Pulmonary artery endothelial cell (primary cell): ENCODE results near the gene CCDC188. TPM values are rescaled to one million over a fixed set of nuclear protein-coding genes. Genes with fewer than 3 reads are reported as not detected.

Experiments
- DNase-seq: peaks from one replicate; pipeline ENCODE4 v3.0.0-alpha.2; 2011; ENCODE audit warnings: low read depth, low spot score
- total RNA-seq: library from RNA; depleted of rRNA; stranded (reverse); fragments of >200 nt; gene quantifications from 2 replicates; pipeline ENCODE4 v1.2.3, GENCODE V29; 2014

CCDC188 gene
- total RNA-seq, 1 donor from 2014 or later = 10.0 TPM

GRCh38 chr22:20108757-20109230, 42.1 kb downstream of the CCDC188 start:
- no peak for DNase-seq

GRCh38 chr22:20107951-20108756, 42.7 kb downstream of the CCDC188 start:
- DNase-seq = no peak

- DNase-seq = no peak
Observed at GRCh38 chr22:20107471-20107901, 43.4 kb downstream of the CCDC188 start.

GRCh38 chr22:20106849-20107237, 44.0 kb downstream of the CCDC188 start:
- no peak for DNase-seq

GRCh38 chr22:20106205-20106848, 44.5 kb downstream of the CCDC188 start:
- DNase-seq = no peak

GRCh38 chr22:20105456-20106204, 45.2 kb downstream of the CCDC188 start:
- no peak for DNase-seq

- DNase-seq = no peak
Observed at GRCh38 chr22:20102203-20102780, 48.6 kb downstream of the CCDC188 start.

- DNase-seq = no peak
Observed at GRCh38 chr22:20101638-20102037, 49.2 kb downstream of the CCDC188 start.

- DNase-seq = no peak
Observed at GRCh38 chr22:20099099-20099711, 51.6 kb downstream of the CCDC188 start.

Other genes starting within 250 kb of the CCDC188 start
- gene COMT, start 209.3 kb downstream of the CCDC188 start, total RNA-seq = 254 and 326 TPM in 2 replicates
- 67.5 and 73.7 TPM in 2 replicates for gene TXNRD2, start 209.2 kb downstream of the CCDC188 start, total RNA-seq
- 52.8 and 79.3 TPM in 2 replicates for gene ARVCF, start 134.2 kb downstream of the CCDC188 start, total RNA-seq
- 36.4 and 72.1 TPM in 2 replicates for gene TANGO2, start 129.9 kb downstream of the CCDC188 start, total RNA-seq
- 35.9 and 40.9 TPM in 2 replicates for gene DGCR8, start 70.8 kb downstream of the CCDC188 start, total RNA-seq
- gene RANBP1, start 35.0 kb downstream of the CCDC188 start, total RNA-seq = 213 and 264 TPM in 2 replicates
- gene TRMT2A, start 33.8 kb downstream of the CCDC188 start, total RNA-seq = 46.5 and 62.3 TPM in 2 replicates
- 10.6 and 14.8 TPM in 2 replicates for gene ZDHHC8, start 19.3 kb downstream of the CCDC188 start, total RNA-seq
- gene RTN4R, start 117.3 kb upstream of the CCDC188 start, total RNA-seq = 0.32 and 0.46 TPM in 2 replicates
- 40.2 and 43.1 TPM in 2 replicates for gene DGCR6L, start 169.0 kb upstream of the CCDC188 start, total RNA-seq
- gene ZNF74, start 243.1 kb upstream of the CCDC188 start, total RNA-seq = 12.7 and 13.1 TPM in 2 replicates